ENCODE data around the gene ANXA8. TPM values are rescaled to one million over a fixed set of nuclear protein-coding genes. Genes with fewer than 3 reads are reported as not detected.

The ANXA8 gene
- total and polyA plus RNA-seq, 2 experiments from 2014 or later = not detected

GRCh38 chr10:47435081-47435480 lies 48.8 kb downstream of the ANXA8 start:
- no peaks in the 10 kb centered on the region for H3K27me3 ChIP-seq (ENCODE audit: insufficient read depth)
- H3K27me3 Mint-ChIP-seq (ENCODE audit: insufficient read depth, low read depth, poor library complexity) = peaks cover 2% of the 10 kb centered on the region
- no peak overlapping the region for H3K4me3 Mint-ChIP-seq
- DNase-seq (ENCODE audit: low spot score) (no peak), ATAC-seq (no peak)
- H3K36me3 Mint-ChIP-seq (ENCODE audit: low read depth) = no peaks in the 10 kb centered on the region
- no peaks in the 10 kb centered on the region for H3K9me3 Mint-ChIP-seq
- H3K27ac ChIP-seq (ENCODE audit: low read depth) = no peak overlapping the region
- no peaks in the 10 kb centered on the region for H3K4me1 Mint-ChIP-seq
- H2AFZ ChIP-seq = no peak overlapping the region
- no peaks in the 10 kb centered on the region for H4K20me1 ChIP-seq (replicated peaks; ENCODE audit: insufficient read depth)
- H3K4me2 ChIP-seq = no peak overlapping the region
- no peak overlapping the region for H3K4me3 ChIP-seq
- TF ChIP-seq CTCF (conservative IDR thresholded peaks at IDR 0.05; ENCODE audit: low read depth in 2 of 2) (no peak), ZNF462 (CRISPR knock-in tag; IDR thresholded peaks at IDR 0.05) (no peak), EZH2phosphoT487 (IDR thresholded peaks at IDR 0.05; ENCODE audit: unreplicated experiment) (no peak), ZNF331 (CRISPR knock-in tag; IDR thresholded peaks at IDR 0.05; ENCODE audit: low read depth) (no peak), POLR2AphosphoS5 (IDR thresholded peaks at IDR 0.05; ENCODE audit: low read depth) (no peak), CREB1 (CRISPR knock-in tag; IDR thresholded peaks at IDR 0.05; ENCODE audit: low read depth) (no peak), ETS1 (IDR thresholded peaks at IDR 0.05) (no peak), STAT1 (IDR thresholded peaks at IDR 0.05; ENCODE audit: unreplicated experiment) (no peak), REST (IDR thresholded peaks at IDR 0.05; ENCODE audit: unreplicated experiment) (no peak), ZNF114 (CRISPR knock-in tag; IDR thresholded peaks at IDR 0.05) (no peak), NANOG (IDR thresholded peaks at IDR 0.05; ENCODE audit: borderline replicate concordance) (no peak), JUNB (IDR thresholded peaks at IDR 0.05; ENCODE audit: unreplicated experiment) (no peak), EZH2 (IDR thresholded peaks at IDR 0.05; ENCODE audit: low read depth, unreplicated experiment) (no peak)
- H3K27ac Mint-ChIP-seq = no peak overlapping the region
- no peaks in the 10 kb centered on the region for H3K4me1 ChIP-seq (ENCODE audit: insufficient read depth)
- peaks cover 7% of the 10 kb centered on the region for H3K9me2 ChIP-seq (ENCODE audit: insufficient read depth)
- no peaks in the 10 kb centered on the region for H3K79me2 ChIP-seq (replicated peaks; ENCODE audit: insufficient read depth)
- no peaks in the 10 kb centered on the region for H3F3A ChIP-seq (replicated peaks; ENCODE audit: low read depth)
- no peaks in the 10 kb centered on the region for H3K36me3 ChIP-seq (ENCODE audit: insufficient read depth)
